HG03139 (cell line): ENCODE measurements around the gene ELOVL4.

Experiments
- ATAC-seq: cut with Tn5 transposase; IDR thresholded peaks from one replicate; pipeline ENCODE4 v1.9.1; 2021; ENCODE audit not compliant: unreplicated experiment

ELOVL4 gene

DNA sequence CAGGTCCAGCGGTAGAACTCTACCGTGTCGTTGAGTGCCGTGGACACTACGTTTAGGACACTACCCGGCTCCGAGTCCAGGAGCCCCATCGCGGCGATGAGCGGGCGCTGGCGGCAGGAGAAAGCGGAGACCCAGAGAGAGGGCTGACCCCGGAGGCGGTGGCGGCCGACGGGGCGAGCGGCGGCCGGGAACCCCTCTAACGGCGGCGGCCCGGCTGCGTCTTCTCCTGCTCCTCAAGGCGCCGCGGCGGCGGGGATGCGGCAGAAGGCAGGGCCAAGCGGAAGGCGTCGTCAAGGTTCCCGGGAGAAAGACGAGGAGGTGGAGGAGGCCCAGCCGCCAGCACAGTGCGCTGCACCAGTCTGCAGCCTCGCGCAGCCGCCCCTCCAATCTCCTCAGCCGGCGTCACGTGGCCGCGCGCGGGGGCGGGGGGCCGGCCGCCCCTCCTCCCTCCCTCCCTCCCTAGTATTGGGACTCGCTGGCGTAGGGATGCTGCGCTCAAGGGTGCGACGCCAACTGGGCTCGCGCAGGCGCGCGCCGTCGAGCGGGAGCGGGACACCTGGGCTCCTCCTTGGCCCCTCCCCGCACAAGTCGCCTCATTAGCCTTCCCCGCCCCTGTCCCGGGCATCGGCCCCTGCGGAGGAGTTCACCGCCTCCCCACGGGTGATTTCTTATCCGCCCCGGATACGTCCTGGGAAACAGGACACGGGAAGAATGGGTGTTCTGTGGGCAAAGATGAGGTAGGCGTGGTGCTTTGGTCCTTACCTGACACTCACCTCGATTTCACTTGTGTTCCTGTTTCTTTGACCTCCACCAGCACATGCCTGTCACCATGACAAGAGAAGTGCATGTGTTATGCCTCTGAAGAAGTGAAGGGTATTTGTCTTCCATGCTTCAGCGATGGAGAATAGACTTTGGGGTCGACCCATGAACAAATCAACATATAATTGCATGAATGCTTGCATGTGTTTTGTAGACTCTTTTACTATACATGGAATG is at the start of gene ELOVL4:
Gene ELOVL4 (minus strand): TSS at position 363 of the 996 bp plus-strand sequence. CDS start 274 bp downstream, at position 89.
- ATAC-seq: peak; percentile 41

DNA sequence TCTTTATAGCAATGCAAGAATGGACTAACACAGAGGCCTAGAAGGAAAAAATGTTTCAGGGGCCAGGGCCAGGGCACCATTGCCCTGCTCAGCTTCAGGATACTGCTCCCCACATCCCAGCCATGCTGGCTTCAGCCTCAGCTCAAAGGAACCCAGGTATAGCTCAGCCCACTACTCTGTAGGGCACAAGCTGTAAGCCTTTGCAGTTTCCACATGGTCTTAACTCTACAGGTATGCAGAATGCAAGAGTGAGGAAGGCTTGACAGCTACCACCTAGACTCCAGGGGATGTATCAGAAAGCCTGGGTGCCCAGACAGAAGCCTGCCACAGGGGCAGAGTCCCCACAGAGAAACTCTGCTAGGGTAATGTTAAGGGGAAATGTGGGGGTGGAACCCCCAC is 46.6 kb upstream of the ELOVL4 start:
- ATAC-seq: no peak

DNA sequence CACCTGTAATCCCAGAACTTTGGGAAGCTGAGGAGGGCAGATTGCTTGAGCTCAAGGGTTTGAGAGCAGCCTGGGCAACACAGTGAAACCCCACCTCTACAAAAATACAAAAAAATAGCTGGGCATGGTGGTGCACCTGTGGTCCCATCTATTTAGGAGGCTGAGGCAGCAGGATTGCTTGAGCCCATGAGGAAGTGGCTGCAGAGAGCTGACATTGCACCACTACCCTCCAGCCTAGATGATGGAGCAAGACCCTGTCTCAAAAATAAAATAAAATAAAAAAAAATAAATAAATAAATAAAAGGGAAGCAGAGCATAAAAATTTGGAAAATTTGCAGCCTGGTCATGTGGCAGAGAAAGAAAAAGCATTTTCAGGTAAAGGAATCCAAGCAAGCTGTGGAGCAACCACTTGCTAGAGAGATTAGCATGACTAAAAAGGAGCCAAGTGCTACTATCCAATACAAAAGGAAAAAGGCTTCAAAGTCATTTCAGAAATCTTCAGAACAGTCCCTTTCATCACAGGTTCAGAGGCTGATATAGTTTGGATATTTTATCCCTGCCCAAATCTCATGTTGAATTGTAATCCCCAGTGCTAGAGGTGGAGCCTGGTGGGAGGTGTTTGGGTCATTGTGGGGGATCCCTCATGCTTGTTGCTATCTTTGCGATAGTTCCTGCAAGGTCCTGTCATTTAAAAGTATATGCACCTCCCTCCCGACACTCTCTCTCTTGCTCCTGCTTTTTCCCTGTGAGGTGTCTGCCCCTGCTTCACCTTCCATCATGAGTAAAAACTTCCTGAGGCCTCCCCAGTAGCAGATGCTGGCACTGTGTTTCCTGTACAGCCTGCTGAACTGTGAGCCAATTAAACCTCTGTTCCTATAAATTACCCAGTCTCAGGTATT is 45.9 kb upstream of the ELOVL4 start:
- no peak for ATAC-seq

DNA sequence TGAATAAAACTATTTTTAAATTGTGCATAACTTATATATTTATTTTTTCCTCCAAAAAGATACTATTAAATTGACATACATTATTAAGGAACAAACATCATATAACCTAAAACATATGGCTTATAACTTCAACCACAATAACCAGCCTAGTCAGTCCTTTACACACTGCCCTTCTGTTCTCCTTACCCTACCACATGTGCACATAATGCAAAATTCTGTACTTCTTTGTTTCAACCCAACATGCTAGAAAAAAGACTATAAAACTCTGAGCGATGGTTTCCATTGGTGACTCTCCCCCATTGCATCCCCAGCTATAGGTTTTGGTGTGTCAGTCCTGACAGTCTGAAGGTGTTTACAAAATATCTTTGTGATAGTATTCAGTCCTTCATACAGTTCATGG is 42.3 kb upstream of the ELOVL4 start:
- no peak for ATAC-seq

DNA sequence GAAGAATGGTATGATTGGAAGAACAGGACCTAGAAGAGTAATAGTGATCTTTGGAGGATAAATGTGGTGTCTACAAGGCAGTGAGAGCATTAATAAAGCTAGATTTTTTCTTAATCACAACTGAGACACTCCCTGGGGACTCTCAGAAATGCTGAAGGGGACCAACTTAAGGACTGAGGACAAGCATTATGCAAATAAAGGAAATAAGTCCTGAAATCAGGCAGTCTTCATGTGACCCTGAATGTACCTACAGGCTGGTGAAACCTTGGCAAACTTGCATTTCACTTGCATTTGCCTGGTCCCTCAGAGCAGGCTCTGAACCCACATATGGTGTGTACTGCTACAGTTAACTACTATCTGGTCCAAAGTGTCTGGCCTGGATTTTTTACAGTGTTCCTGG is 37.8 kb upstream of the ELOVL4 start:
- no peak for ATAC-seq

DNA sequence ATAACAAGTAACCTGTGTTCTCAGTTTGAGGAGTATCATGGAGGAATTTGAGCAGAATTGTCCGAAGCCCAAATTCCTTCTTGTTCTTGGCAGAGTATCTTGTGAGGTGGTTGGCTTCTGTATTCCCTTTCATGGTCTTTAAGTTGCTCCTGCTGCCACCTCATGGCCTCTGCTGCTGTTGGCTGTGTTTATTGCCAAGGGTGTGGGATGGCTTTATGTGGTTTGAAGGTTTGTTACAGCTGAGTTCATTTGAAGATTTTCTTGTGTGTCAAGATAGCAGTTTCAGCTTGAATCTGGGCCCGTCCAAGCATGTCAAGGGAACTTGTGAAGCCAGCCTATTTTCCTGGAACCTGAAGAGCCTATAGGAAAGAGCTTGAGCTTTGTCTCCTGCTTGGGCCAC is 36.9 kb upstream of the ELOVL4 start:
- no peak for ATAC-seq

DNA sequence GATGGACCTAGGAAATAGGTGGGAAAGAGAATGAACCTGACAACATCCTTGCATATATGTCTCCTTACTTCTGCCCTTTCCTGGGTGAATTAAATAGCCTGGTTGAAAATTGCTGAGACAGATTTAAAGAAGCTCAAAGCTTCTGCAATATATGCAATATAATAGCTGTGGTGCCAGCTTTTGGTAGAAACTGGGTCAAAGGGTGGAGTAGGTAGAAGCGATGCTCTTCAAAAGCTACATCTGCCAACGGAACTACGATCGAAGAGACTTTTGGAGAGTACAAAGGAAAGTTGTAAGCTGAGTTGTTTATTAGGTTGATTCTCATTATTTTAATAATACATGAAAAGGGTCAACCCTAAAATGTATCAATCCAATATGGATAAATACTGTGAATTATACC is 34.3 kb upstream of the ELOVL4 start:
- ATAC-seq: no peak

DNA sequence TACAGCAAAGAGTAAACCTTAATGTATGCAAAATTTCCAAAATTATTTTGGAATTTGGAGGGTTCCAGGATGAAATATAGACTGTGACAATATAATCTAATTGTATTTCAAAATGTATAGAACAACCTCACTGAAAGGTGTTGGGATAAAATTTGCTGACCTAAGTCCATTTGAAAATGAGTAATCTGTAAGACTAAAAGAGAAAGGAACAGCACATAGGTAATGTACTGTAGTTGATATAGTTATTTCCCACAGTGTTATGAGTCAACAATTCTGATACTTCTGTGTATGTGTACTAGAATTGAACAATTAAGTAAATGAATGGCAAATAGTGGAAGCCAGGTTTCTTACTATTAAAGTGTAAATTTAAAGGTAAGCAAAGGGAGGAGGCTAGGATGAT is 23.8 kb upstream of the ELOVL4 start:
- ATAC-seq: no peak

DNA sequence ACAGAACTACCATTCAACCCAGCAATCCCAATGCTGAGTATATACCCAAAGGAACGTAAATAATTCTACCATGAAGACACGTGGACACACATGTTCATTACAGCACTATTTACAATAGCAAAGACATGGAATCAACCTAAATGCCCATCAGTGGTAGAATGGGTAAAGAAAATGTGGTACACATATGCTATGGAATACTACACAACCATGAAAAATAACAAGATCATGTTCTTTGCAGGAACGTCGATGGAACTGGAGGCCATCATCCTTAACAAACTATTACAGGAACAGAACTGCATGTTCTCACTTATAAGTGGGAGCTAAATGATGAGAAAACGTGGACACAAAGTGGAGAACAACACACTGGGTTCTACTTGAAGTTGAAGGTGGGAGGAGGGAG is 22.4 kb upstream of the ELOVL4 start:
- no peak for ATAC-seq

DNA sequence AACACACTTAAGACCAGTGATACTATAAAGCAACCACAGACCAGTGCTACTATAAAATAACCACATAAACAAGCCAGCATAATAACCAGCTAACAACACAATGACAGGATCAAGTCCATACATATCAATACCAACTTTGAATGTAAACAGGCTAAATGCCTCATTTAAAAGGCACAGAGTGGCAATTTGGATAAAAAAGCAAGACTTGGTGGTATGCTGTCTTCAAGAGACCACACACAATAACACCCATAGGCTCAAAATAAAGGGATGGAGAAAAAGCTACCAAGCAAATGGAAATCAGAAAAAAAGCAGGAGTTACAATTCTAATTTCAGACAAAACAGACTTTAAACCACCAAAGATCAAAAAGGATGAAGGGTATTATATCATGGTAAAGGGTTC is 19.8 kb upstream of the ELOVL4 start:
- ATAC-seq: no peak

DNA sequence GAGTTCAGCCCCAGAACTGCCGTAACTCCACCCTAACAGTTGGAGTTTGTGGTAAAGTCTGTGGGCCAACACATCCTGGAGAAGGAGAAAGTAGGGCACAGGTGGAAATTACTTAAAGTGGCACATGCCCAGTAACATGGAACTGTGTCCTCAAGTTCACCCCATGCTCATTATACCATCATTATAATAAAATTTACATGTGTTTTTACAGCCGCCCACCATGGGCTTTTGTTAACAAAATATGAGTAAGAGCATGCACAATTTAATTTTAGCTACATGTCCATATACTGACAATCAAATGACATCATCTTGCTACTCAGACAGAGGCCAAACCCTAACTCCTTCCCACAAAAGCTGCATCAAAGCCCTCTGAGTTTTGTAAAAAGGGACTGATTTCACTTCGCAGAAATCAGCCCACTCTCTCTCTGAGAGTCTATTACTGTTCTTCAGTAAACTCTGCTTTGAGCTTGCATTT is 17.3 kb upstream of the ELOVL4 start:
- no peak for ATAC-seq

DNA sequence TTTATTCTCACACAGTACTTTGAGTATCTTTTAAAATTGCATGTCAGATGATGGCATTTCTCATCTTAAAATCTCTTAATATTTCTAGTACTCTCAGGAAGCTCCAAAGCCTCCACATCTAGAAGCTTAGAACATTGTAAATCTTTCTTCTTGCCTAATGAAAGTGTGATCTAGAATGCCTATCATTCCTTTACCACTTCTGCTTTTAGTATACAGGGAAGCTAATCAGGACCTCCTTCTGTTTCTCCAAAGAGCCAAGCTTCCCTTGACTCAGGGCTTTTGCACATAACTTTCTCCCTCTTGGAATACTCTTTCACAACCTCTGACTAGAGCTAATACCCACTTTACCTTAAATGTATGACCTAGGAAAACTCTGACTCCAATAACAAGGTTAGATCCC is 7.5 kb upstream of the ELOVL4 start:
- no peak for ATAC-seq

DNA sequence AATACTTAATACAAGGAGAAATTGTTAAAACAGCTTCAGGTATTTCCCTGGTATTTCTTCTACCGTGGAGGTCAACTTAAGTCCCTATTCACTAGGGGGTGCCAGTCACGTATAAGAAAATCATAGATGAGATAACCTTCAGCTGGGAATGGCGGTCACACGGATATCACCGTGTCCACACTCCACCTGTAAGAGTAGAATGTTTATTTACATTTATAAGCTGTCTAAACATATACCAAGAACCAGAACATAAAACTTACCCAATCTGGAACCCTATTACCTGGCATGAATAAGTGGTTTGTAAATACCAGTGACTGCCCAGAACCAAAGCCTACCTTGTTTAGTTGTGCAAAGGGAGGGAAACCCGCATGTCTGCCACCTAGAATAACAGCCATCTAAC is 1.9 kb upstream of the ELOVL4 start:
- ATAC-seq: no peak

DNA sequence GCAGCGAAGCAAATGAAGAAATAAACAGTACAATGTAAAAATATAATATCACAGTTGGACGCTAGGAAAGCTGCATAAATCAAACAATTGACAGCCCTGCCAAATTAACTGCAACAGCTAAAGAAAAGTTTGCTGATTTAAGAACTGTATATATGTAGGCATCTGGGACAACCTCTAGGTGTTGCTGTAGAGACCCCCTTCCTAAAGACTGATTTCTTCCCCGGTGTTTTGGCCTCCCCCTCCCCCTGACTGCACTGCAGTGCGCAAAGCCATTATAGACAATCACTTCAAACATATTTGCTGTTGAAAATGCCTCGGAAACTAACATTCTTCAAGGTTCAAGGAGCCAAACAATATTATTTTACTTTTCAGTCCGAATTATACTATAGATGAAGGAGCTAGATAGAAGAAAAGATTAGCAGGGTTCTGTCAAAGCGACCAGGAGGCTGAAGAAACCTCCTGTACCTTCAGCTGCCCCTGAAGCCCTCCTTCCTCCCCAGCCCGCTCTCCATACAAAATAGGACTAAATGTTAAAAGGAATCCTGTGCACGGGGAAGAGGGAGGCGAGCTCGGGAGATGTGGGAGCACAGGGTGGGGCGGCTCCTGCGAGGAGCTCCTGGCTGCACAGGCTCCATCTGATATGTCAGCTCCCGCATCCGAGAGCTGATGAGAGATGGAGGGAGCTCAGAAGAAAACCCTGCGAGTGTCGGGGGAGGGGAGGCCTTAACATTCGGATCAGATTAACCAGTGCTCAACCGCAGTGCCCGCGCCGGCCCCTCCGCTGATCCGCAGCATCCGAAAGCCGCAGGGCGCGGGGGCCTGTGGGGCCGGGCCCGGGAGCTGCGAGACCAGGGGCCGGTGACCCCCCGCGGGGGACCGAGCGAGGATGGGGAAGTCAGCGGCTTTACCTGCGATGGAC is 822 bp downstream of the ELOVL4 start:
- ATAC-seq: peak; percentile 10

DNA sequence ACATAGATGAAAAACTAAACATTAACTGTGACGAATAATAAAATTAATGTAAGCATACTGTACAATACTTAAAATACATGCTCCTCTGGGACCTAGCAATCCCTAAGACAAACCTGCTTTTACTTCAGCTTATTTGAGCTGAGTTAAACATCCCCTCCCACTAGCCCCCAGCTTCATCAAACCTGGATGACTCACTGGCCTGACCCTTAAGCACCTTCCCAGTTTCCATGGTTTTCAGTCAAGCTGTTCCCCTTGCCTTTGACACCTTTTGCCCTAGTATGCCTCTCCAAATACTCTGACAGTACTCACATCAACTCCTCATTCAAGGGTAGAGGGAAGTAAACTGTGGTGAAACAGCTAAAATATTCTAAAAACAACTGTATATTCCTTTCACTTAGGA is 4.2 kb downstream of the ELOVL4 start:
- ATAC-seq: no peak

DNA sequence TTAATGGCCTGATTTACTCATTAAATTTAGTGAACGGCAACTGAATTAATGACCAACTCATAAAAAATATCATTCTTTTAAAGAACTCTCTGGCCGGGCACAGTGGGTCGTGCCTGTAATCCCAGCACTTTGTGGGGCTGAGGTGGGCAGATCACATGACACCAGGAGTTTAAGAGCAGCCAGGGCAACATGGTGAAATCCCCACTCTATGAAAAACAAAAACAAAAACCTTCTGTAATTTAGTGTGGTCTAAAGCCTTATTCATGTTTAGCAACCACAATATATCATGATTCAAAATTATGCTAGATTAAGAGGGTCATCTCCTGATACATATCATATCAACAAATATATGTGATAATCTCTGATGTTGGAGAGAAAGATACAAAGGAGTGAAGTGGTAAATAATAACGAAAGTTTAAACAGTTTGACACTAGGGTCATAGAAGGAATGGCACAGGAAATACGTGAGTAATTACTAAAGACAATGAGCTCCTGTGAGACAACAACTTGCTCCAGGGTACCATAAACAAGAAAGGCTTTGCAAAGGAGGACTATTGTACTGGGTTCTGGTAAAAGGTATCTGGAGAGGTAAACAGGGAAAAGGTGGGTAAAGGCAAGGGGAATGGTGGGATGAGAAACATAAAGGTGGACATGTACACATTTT is 5.7 kb downstream of the ELOVL4 start:
- no peak for ATAC-seq

DNA sequence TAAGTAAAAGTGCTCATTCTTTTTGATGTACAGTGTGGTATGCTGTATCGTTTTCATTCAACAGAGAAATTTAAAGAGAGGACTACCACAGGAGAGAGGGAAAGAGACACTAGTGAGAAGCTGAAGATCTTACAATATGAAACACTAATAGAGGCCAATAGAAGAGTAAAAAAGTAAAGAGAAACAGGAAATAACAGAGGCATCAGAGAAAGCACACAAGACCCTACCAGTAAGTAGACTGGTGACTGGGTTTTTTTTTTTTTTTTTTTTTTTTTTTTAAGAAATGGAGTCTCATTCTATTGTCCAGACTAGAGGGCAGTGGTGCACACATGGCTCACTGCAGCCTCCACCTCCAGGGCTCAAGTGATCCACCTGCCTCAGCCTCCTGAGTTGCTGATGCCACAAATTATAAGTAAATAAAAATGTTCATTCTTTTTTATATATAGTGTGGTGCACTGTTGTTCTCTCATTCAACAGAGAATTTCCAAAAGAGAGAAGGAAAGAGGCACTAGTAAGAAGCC is 18.8 kb downstream of the ELOVL4 start:
- ATAC-seq: no peak

DNA sequence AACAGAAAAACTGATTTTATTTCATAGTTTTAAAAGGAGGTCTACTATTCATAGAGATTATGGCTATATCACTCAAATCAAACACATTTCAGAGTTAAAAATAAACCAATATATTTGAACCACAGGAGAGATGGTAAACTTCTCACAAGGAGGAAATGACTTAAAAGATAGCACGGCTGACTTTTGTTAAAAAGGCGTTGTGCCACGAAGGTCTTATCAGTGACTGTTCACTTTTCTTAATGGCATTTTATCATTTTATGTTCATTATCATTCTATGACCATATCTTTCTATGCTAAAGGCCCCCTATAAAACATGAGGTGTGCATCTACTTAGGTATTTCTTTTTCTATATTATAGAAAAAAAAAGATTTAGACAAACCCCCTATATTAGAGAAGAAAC is 19.6 kb downstream of the ELOVL4 start:
- ATAC-seq: no peak

DNA sequence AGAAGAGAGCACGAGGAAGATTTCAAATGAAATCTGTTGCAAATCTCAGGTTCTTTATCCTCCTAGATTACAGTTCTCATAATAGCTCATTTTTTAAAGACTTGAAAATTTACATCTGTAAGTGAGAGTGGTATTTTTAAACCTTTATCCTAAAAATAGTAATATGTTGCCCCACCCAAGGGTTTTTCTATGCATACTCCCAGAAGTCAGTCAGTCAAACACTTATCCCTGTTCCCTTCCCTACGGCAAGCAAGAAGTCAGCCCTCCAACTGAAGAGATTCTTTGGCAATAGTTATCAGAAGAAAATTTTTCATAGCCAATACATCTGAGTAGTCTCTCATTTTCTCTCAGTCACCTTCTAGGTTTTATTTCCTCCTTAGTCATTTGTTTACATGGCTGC is 24.1 kb downstream of the ELOVL4 start:
- ATAC-seq: no peak

DNA sequence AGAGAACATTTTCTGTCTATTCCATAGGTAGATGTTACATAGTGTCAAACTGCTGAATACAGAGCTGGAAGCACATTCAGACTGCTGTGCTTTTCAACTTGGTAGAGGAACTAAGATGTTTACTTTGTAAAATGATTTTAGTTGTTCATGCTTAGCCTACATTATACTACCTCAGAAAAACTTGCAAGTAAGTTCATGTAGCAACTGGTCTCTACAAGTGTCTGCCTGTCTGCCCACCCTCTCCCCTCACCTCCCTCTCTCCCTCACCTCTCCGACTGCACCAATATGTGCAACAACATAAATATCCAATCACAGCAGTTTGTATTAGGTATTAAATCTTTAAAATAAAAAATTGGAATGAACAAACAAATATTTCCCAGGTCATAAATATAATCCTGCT is 25.3 kb downstream of the ELOVL4 start:
- ATAC-seq: no peak
